ENCODE measurements around the gene LTBP2.
"Not testable (repeated sequence)": the region's sequence is repeated elsewhere in the genome, so short reads cannot be mapped to it uniquely, and the experiment has no call there.

LTBP2 gene

DNA sequence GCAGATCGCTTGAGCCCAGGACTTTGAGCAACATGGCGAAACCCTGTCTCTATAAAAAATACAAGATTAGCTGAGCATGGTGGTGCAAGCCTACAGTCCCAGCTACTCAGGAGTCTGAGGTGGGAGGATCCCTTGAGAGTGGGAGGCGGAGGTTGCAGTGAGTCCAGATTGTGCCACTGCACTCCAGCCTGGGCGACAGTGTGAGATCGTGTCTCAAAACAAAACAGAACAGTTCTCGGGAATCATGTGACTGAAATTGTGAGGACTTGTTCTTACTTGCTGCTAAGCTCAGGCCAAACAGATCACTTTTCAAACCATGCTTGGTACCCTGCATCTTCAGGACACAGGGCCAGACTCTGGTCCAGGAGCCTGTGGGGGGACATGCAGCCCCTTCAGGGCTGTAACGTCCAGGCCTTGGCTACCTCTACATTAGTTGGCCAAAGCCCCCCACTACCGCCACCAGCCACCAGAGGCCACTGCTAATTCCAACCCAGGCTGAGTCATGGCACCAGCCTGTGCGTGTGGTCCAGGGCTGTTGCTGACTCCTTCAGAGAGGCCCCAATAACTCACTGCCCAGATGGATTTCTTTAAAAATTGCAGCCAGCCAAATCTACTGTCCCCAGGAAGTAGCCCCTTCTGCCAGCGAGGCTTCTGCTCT lies 152.6 kb downstream of the LTBP2 start:
- Histone ChIP-seq H3K9me3 (ENCODE audit: control insufficient read depth, low read length) (no peaks in the 10 kb centered on the region), H3K4me3 (ENCODE audit: insufficient read depth, low read depth, low read length) (no peak overlapping the region), H3K36me3 (ENCODE audit: control insufficient read depth, insufficient read depth, low read length) (no peaks in the 10 kb centered on the region), H3K4me1 (ENCODE audit: control insufficient read depth, insufficient read depth, low read length) (peaks cover 8% of the 10 kb centered on the region), H3K27ac (ENCODE audit: insufficient read depth, low read depth, low read length, poor library complexity, severe bottlenecking) (no peak overlapping the region), H3K27me3 (ENCODE audit: control insufficient read depth, insufficient read depth, low read length, poor library complexity, severe bottlenecking) (no peaks in the 10 kb centered on the region)
- 81 to 82% methylated on average over 10 of the region's 10 CpGs for WGBS, 2 experiments

DNA sequence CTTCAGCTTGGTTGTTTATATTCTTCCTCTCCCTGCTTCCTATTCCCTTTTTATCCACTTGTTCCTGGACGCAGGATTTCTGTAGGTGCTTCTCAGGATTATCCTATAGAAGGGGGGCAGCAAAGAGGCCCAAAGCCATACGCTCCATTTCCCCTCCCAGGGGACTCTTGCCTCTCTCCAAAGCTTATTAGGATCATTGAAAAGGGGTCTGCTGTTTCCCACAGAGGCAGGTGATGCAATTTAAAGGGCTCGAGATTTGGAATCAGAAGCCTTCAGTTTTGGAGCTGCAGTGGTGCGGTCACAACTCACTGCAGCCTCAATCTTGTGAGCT lies 154.5 kb downstream of the LTBP2 start:
- H3K4me1 ChIP-seq (ENCODE audit: control insufficient read depth, insufficient read depth, low read length) = peaks cover 8% of the 10 kb centered on the region
- no peak overlapping the region for H3K27ac ChIP-seq (ENCODE audit: insufficient read depth, low read depth, low read length, poor library complexity, severe bottlenecking)
- WGBS, 2 experiments = 74% methylated on average over 4 of the region's 4 CpGs
- H3K4me3 ChIP-seq (ENCODE audit: insufficient read depth, low read depth, low read length) = no peak overlapping the region
- no peaks in the 10 kb centered on the region for H3K36me3 ChIP-seq (ENCODE audit: control insufficient read depth, insufficient read depth, low read length)
- no peaks in the 10 kb centered on the region for H3K9me3 ChIP-seq (ENCODE audit: control insufficient read depth, low read length)
- no peaks in the 10 kb centered on the region for H3K27me3 ChIP-seq (ENCODE audit: control insufficient read depth, insufficient read depth, low read length, poor library complexity, severe bottlenecking)

DNA sequence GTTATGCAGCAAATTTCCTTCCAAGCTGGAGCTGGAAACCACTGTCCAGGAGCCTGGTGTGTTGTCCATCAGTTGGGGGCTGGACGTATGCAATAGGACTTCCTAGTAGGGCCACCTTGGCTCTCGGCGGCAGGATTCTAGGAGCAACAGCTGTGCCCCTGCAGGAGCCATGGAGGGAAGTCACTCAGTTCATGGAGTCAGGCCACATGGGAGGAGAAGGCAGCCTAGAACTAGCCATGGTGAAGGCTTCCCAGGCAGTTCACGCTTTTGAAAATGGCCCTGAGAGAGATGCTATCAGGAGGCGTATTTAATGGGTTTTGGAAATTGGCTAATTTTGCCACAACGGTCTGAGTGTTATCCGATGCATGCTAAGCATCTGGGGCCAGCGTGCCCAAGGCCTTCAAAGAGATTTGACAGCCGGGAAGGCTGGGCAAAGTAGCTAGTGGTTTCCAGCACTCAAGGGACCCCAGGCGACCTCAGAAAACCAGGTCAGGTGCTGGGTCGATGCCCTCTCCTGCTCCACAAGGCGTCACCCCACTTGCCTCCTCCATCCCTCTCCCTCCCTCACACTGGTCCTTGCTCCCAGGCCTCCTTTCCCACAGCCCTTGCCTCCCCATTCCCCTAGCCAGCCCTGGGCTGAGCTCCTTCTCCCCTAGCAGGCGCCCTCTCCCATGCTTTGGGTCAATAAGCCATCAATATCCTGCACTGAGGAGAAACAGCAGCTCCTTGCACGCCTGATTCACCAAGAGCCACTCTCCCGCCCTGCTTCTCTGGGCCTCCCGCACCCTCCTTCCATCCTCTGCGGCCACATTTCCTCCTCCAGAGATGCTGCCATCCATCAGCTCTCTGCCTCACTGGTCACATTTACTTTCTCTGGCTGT lies 155.1 kb downstream of the LTBP2 start:
- WGBS, 2 experiments = 89 to 91% methylated on average over 17 of the region's 17 CpGs
- H3K27ac ChIP-seq (ENCODE audit: insufficient read depth, low read depth, low read length, poor library complexity, severe bottlenecking) = no peak overlapping the region
- H3K4me3 ChIP-seq (ENCODE audit: insufficient read depth, low read depth, low read length) = no peak overlapping the region
- no peaks in the 10 kb centered on the region for H3K9me3 ChIP-seq (ENCODE audit: control insufficient read depth, low read length)
- peaks cover 8% of the 10 kb centered on the region for H3K4me1 ChIP-seq (ENCODE audit: control insufficient read depth, insufficient read depth, low read length)
- no peaks in the 10 kb centered on the region for H3K36me3 ChIP-seq (ENCODE audit: control insufficient read depth, insufficient read depth, low read length)
- H3K27me3 ChIP-seq (ENCODE audit: control insufficient read depth, insufficient read depth, low read length, poor library complexity, severe bottlenecking) = no peaks in the 10 kb centered on the region

DNA sequence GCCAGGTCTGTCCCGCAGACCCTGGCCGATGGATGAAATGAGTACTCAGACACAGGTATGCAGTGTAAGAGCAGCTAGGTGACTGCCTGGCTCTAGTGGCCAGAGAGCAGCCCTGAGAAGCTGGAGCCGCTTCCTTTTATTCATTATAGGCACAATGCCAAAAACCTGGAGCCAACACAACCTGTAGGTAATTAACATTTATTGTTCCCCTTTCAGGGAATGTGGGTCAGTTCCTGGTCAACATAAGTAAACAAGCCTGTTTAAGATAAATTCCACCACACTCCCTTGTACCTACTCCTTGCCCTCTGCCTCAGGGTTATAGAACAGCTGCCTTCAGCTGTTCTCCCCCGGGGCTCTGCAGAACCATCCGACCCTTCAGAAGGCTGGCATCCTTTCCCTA lies 157.6 kb downstream of the LTBP2 start:
- H3K36me3 ChIP-seq (ENCODE audit: control insufficient read depth, insufficient read depth, low read length); H3K27me3 ChIP-seq (ENCODE audit: control insufficient read depth, insufficient read depth, low read length, poor library complexity, severe bottlenecking); H3K4me1 ChIP-seq (ENCODE audit: control insufficient read depth, insufficient read depth, low read length); H3K9me3 ChIP-seq (ENCODE audit: control insufficient read depth, low read length); H3K4me3 ChIP-seq (ENCODE audit: insufficient read depth, low read depth, low read length); H3K27ac ChIP-seq (ENCODE audit: insufficient read depth, low read depth, low read length, poor library complexity, severe bottlenecking): not testable (repeated sequence)
- 90 to 96% methylated on average over 5 of the region's 5 CpGs for WGBS, 2 experiments

Measured in ectodermal cell (in vitro differentiated cells).